ENCODE data around the gene PPP1R12B. TPM values are rescaled to one million over a fixed set of nuclear protein-coding genes. Genes with fewer than 3 reads are reported as not detected.
A peak's percentile ranks its signal among the peaks of the same experiment; 100 is the strongest.
"Not testable (repeated sequence)": the region's sequence is repeated elsewhere in the genome, so short reads cannot be mapped to it uniquely, and the experiment has no call there.

The PPP1R12B gene
- total RNA-seq, 5 donors from 2014 or later (not counting 1 experiment from before 2014, with no cell fraction given): 24.3 to 40.9 (median 27.0) TPM

- H3K9me3 ChIP-seq: no peaks in the 10 kb centered on the region
- H3K4me3 Mint-ChIP-seq: no peak overlapping the region
- no peaks in the 10 kb centered on the region for H3K9me3 Mint-ChIP-seq
- ChIA-PET POLR2A (interaction anchor here in 1 of 2 donors (0.7 kb wide), 1 partner anchor 412 kb away, joined by 3 read pairs; no protein-coding TSS in a partner anchor), CTCF (interaction anchor here in 1 of 2 donors (0.6 kb wide), 1 partner anchor 193 kb away, joined by 3 read pairs; no protein-coding TSS in a partner anchor)
- H3K27me3 Mint-ChIP-seq: no peaks in the 10 kb centered on the region
- peaks cover 0 to 23% of the 10 kb centered on the region in 2 donors for H3K36me3 ChIP-seq (ENCODE audit: control insufficient read depth in 2 of 2, extremely low read depth in 1 of 2, insufficient read depth in 1 of 2, low read length in 1 of 2)
- ATAC-seq (replicated peaks in 1 of 4): no peak
- H3K4me3 ChIP-seq (ENCODE audit: control insufficient read depth in 1 of 2, extremely low read depth in 1 of 2, low read length in 1 of 2): no peak overlapping the region
- H3K36me3 Mint-ChIP-seq: peaks cover 51% of the 10 kb centered on the region
- WGBS (ENCODE audit: insufficient coverage): 100% methylated on average over 1 of the region's 1 CpG
- DNase-seq: no peak
- no peaks in the 10 kb centered on the region for H3K4me1 ChIP-seq (ENCODE audit: control insufficient read depth in 1 of 2, extremely low read depth in 1 of 2, insufficient read depth in 2 of 2, low read length in 2 of 2)
- H3K27ac ChIP-seq (ENCODE audit: low read length): no peak overlapping the region
- no peaks in the 10 kb centered on the region for H3K27me3 ChIP-seq (replicated peaks in 1 of 2; ENCODE audit: control insufficient read depth in 2 of 2, extremely low read depth in 1 of 2, insufficient read depth in 2 of 2, low read length in 1 of 2)
- no peak overlapping the region for H3K27ac Mint-ChIP-seq
- H3K4me1 Mint-ChIP-seq: no peaks in the 10 kb centered on the region
Observed at GRCh38 chr1:202498542-202498941, 150.0 kb downstream of the PPP1R12B start.

- H3K27ac Mint-ChIP-seq; H3K4me1 Mint-ChIP-seq; H3K4me3 ChIP-seq (ENCODE audit: control insufficient read depth in 1 of 2, extremely low read depth in 1 of 2, low read length in 1 of 2); H3K9me3 Mint-ChIP-seq; H3K9me3 ChIP-seq; H3K27me3 Mint-ChIP-seq; H3K27ac ChIP-seq (ENCODE audit: low read length); POLR2A ChIA-PET; H3K4me1 ChIP-seq (ENCODE audit: control insufficient read depth in 1 of 2, extremely low read depth in 1 of 2, insufficient read depth in 2 of 2, low read length in 2 of 2); ATAC-seq (replicated peaks in 1 of 4); H3K4me3 Mint-ChIP-seq; H3K27me3 ChIP-seq (replicated peaks in 1 of 2; ENCODE audit: control insufficient read depth in 2 of 2, extremely low read depth in 1 of 2, insufficient read depth in 2 of 2, low read length in 1 of 2); CTCF ChIA-PET; DNase-seq: not testable (repeated sequence)
- H3K36me3 Mint-ChIP-seq: peaks cover 45% of the 10 kb centered on the region
- no CpG with 5 or more reads among the region's 3 CpGs for WGBS (ENCODE audit: insufficient coverage)
- H3K36me3 ChIP-seq (ENCODE audit: control insufficient read depth in 2 of 2, extremely low read depth in 1 of 2, insufficient read depth in 1 of 2, low read length in 1 of 2): peaks cover 0 to 23% of the 10 kb centered on the region in 2 donors
Observed at GRCh38 chr1:202499997-202500396, 151.5 kb downstream of the PPP1R12B start.

- Mint-ChIP-seq H3K9me3 (no peaks in the 10 kb centered on the region), H3K27ac (no peak overlapping the region), H3K36me3 (peaks cover 43% of the 10 kb centered on the region), H3K4me1 (no peaks in the 10 kb centered on the region), H3K4me3 (no peak overlapping the region), H3K27me3 (no peaks in the 10 kb centered on the region)
- H3K36me3 ChIP-seq (ENCODE audit: control insufficient read depth in 2 of 2, extremely low read depth in 1 of 2, insufficient read depth in 1 of 2, low read length in 1 of 2): peaks cover 0 to 18% of the 10 kb centered on the region in 2 donors
- H3K4me1 ChIP-seq (ENCODE audit: control insufficient read depth in 1 of 2, extremely low read depth in 1 of 2, insufficient read depth in 2 of 2, low read length in 2 of 2): no peaks in the 10 kb centered on the region
- H3K27me3 ChIP-seq (replicated peaks in 1 of 2; ENCODE audit: control insufficient read depth in 2 of 2, extremely low read depth in 1 of 2, insufficient read depth in 2 of 2, low read length in 1 of 2): no peaks in the 10 kb centered on the region
- no peaks in the 10 kb centered on the region for H3K9me3 ChIP-seq
- ATAC-seq (replicated peaks in 1 of 4) (no peak), DNase-seq (peak in 1 of 35 experiments; percentile 16)
- ChIA-PET POLR2A (no interaction called here), CTCF (interaction anchor here in 1 of 2 donors (0.8 kb wide), 1 partner anchor 159 kb away, joined by 3 read pairs; no protein-coding TSS in a partner anchor)
- no CpG with 5 or more reads among the region's 2 CpGs for WGBS (ENCODE audit: insufficient coverage)
- H3K4me3 ChIP-seq (ENCODE audit: control insufficient read depth in 1 of 2, extremely low read depth in 1 of 2, low read length in 1 of 2): no peak overlapping the region
- no peak overlapping the region for H3K27ac ChIP-seq (ENCODE audit: low read length)
Observed at GRCh38 chr1:202501281-202501680, 152.8 kb downstream of the PPP1R12B start.

- Mint-ChIP-seq H3K36me3 (peaks cover 47% of the 10 kb centered on the region), H3K4me3 (no peak overlapping the region), H3K27ac (no peak overlapping the region), H3K27me3 (no peaks in the 10 kb centered on the region), H3K4me1 (no peaks in the 10 kb centered on the region), H3K9me3 (no peaks in the 10 kb centered on the region)
- Histone ChIP-seq H3K36me3 (ENCODE audit: control insufficient read depth in 2 of 2, extremely low read depth in 1 of 2, insufficient read depth in 1 of 2, low read length in 1 of 2) (peaks cover 0 to 15% of the 10 kb centered on the region in 2 donors), H3K4me3 (ENCODE audit: control insufficient read depth in 1 of 2, extremely low read depth in 1 of 2, low read length in 1 of 2) (no peak overlapping the region), H3K27ac (ENCODE audit: low read length) (no peak overlapping the region), H3K27me3 (replicated peaks in 1 of 2; ENCODE audit: control insufficient read depth in 2 of 2, extremely low read depth in 1 of 2, insufficient read depth in 2 of 2, low read length in 1 of 2) (no peaks in the 10 kb centered on the region), H3K9me3 (no peaks in the 10 kb centered on the region), H3K4me1 (ENCODE audit: control insufficient read depth in 1 of 2, extremely low read depth in 1 of 2, insufficient read depth in 2 of 2, low read length in 2 of 2) (no peaks in the 10 kb centered on the region)
- WGBS (ENCODE audit: insufficient coverage): 100% methylated on average over 1 of the region's 4 CpGs
- CTCF ChIA-PET: no interaction called here
- POLR2A ChIA-PET: no interaction called here
- no peak for DNase-seq
- ATAC-seq (replicated peaks in 1 of 4): no peak
Observed at GRCh38 chr1:202505356-202505755, 156.9 kb downstream of the PPP1R12B start.

GRCh38 chr1:202505880-202506575 is 157.5 kb downstream of the PPP1R12B start:
- ATAC-seq (replicated peaks in 1 of 4); POLR2A ChIA-PET: not testable (repeated sequence)

GRCh38 chr1:202508863-202509262 is 160.4 kb downstream of the PPP1R12B start:
- H3K4me1 Mint-ChIP-seq; H3K4me3 Mint-ChIP-seq; H3K27ac Mint-ChIP-seq; H3K27me3 Mint-ChIP-seq; H3K36me3 ChIP-seq (ENCODE audit: control insufficient read depth in 2 of 2, extremely low read depth in 1 of 2, insufficient read depth in 1 of 2, low read length in 1 of 2); DNase-seq; CTCF ChIA-PET; H3K27me3 ChIP-seq (replicated peaks in 1 of 2; ENCODE audit: control insufficient read depth in 2 of 2, extremely low read depth in 1 of 2, insufficient read depth in 2 of 2, low read length in 1 of 2); H3K9me3 Mint-ChIP-seq; H3K9me3 ChIP-seq; H3K4me3 ChIP-seq (ENCODE audit: control insufficient read depth in 1 of 2, extremely low read depth in 1 of 2, low read length in 1 of 2); H3K4me1 ChIP-seq (ENCODE audit: control insufficient read depth in 1 of 2, extremely low read depth in 1 of 2, insufficient read depth in 2 of 2, low read length in 2 of 2); POLR2A ChIA-PET; ATAC-seq (replicated peaks in 1 of 4); H3K27ac ChIP-seq (ENCODE audit: low read length): not testable (repeated sequence)
- WGBS (ENCODE audit: insufficient coverage): 100% methylated on average over 1 of the region's 6 CpGs
- peaks cover 43% of the 10 kb centered on the region for H3K36me3 Mint-ChIP-seq

More at GRCh38 chr1:202505880-202506575, 157.5 kb downstream of the PPP1R12B start:
- H3K4me3 ChIP-seq (ENCODE audit: control insufficient read depth in 1 of 2, extremely low read depth in 1 of 2, low read length in 1 of 2); CTCF ChIA-PET; H3K9me3 Mint-ChIP-seq; DNase-seq; H3K9me3 ChIP-seq; H3K27ac ChIP-seq (ENCODE audit: low read length); H3K4me1 Mint-ChIP-seq; H3K4me1 ChIP-seq (ENCODE audit: control insufficient read depth in 1 of 2, extremely low read depth in 1 of 2, insufficient read depth in 2 of 2, low read length in 2 of 2); H3K27me3 Mint-ChIP-seq; H3K27ac Mint-ChIP-seq; H3K27me3 ChIP-seq (replicated peaks in 1 of 2; ENCODE audit: control insufficient read depth in 2 of 2, extremely low read depth in 1 of 2, insufficient read depth in 2 of 2, low read length in 1 of 2); H3K4me3 Mint-ChIP-seq: not testable (repeated sequence)
- peaks cover 47% of the 10 kb centered on the region for H3K36me3 Mint-ChIP-seq
- H3K36me3 ChIP-seq (ENCODE audit: control insufficient read depth in 2 of 2, extremely low read depth in 1 of 2, insufficient read depth in 1 of 2, low read length in 1 of 2): peaks cover 0 to 15% of the 10 kb centered on the region in 2 donors
- 90% methylated on average over 3 of the region's 6 CpGs for WGBS (ENCODE audit: insufficient coverage)

Data from T-cell (primary cell).